Measurements from ENCODE around the gene LSM4.

LSM4 gene

GRCh38 chr19:18310118-18310909 lies 12.6 kb downstream of the LSM4 start:
- DNase-seq = no peak

DNA sequence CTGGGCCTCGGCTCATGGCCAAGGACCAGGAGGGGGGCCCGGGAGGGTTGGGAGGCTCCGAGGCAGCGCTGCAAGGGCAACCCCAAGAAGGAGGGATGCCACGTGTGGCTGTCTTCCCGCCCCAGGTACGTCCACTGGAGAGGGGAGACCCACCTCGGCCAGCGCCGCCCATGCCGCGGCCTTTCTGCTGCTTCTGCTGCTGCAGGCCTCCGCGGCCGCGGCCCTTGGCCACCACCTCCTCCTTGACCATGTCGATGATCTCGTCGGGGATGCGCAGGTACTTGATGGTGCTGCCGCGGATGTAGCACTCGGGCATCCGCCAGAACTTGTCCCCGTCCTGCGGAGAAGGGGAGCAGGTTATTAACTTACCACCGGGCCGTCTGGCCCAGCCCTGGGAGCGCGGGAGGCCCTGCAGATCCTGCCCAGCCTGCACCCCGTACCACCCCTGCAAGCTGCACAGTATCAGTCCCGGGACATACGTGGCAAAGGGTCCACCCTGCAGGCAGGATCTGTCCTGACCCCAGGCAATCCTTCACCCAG lies 13.3 kb downstream of the LSM4 start:
- DNase-seq = no peak

GRCh38 chr19:18308948-18309325 lies 13.9 kb downstream of the LSM4 start:
- no peak for DNase-seq

DNA sequence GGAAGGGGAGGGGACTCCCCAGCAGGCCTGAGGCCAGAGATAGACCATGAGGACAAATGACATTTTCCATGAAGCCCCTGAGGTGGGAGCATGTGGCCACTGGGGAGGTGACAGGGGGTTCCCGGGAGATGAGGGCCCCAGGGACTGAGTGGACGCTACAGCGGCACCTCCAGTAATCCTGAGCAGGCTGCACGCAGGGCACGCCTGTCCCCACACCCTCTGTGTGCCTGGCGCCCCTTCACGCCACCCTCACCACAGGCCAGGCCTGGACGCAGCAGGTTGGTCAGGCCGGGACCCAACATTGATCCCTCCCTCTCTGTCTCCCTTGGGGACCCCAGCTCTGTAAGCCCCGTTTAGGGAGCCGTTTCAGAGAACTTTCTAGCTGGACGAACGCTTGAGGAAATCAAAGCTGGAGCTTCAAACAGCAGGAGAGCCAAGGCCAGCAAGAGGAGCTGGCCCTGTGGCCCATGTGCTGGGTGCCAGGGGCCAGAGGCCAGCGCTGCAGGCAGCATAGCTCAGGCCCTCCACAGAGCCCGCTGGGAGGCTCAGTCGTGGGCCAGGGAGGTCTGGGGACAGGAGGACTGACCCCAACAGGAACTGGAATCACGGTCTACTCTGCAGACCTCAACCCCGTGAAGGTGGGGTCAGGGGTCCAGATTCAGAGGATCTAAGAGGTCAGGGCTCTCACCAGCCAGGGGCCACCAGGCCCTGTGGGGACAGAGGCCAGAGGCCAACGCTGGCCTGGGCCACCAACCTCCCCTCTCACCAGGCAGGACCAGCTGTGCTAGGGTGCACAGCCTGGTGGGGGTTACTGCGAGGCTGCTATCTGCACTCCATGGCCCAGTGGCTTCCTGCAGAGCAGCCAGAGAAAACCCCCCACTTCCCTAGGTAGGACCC lies 14.6 kb downstream of the LSM4 start:
- DNase-seq = no peak

- DNase-seq = no peak
Measured at GRCh38 chr19:18307271-18307681, 15.6 kb downstream of the LSM4 start.

- DNase-seq = no peak
Measured at GRCh38 chr19:18306888-18307260, 16.0 kb downstream of the LSM4 start.

GRCh38 chr19:18306209-18306887 lies 16.5 kb downstream of the LSM4 start:
- no peak for DNase-seq

DNA sequence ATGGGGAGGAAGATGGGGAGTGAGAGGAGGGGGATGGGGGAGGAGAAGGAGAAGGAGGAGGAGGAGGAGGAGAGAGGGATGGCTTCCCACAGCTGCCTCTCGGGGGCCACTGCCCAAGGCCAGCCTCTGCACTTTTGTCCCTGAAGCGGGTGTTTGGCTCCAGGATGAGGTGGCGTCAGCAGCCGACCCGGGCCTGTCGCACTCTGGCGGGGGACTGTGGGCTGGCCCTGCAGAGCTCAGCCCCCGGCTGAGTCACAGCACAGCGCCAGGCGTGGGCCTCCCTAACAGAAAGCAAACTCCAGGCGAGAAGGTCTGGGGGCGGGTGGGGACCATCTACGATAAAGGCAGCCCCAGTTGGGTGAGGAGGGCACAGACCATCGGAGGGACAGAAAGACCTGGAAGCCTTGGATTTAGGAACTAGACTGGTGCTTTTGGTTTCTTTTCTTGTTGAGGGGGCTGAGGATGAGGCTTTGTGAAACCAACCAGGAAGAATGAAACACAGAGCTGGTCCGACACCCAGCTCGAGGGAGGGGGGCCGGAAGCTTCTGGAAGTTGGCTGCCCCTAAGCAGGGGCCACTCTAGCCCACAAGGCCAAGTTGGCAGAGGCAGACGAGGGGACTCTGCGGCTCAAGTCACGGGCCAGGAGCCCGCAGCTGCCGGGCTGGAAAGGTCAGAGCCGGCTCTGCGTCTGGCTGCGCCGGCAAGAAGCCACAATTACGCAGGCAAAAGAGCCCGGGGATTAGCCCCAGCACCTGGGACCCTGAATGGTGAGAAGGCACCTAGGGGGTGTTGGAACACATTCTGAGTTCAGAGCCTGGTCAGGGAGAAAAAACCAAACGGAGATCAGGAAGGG lies 18.2 kb downstream of the LSM4 start:
- peak; percentile 64 for DNase-seq

DNA sequence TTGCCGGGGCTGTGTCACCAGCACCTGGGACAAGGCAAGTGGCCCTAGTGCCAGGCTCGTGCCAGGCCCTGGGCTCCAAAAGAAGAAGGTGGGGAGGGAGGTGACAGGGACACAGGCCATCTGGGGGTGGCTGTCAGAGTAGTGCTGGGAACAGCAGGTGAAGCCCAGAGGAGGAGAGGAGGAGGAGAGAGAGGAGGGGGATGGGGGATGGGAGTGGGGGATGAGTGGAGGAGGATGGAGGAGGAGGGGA lies 18.7 kb downstream of the LSM4 start:
- DNase-seq = peak; percentile 64

DNA sequence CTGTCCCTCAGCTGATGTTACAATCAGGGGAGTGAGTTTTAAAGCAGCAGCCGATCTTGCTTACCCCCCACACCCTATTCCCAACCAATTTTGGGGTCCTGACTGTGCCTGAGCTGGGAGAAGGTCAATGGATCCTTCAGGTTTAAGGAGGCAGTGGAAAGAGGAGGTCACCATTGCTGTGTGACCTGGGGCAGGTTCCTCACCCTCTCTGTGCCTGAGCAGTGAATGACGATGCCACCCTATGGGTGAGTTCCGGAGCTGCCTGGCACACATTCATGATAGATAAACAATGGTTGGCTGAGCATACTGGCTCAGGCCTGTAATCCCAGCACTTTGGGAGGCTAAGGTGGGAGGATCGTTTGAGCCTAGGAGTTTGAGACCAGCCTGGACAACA lies 21.2 kb downstream of the LSM4 start:
- no peak for DNase-seq

DNA sequence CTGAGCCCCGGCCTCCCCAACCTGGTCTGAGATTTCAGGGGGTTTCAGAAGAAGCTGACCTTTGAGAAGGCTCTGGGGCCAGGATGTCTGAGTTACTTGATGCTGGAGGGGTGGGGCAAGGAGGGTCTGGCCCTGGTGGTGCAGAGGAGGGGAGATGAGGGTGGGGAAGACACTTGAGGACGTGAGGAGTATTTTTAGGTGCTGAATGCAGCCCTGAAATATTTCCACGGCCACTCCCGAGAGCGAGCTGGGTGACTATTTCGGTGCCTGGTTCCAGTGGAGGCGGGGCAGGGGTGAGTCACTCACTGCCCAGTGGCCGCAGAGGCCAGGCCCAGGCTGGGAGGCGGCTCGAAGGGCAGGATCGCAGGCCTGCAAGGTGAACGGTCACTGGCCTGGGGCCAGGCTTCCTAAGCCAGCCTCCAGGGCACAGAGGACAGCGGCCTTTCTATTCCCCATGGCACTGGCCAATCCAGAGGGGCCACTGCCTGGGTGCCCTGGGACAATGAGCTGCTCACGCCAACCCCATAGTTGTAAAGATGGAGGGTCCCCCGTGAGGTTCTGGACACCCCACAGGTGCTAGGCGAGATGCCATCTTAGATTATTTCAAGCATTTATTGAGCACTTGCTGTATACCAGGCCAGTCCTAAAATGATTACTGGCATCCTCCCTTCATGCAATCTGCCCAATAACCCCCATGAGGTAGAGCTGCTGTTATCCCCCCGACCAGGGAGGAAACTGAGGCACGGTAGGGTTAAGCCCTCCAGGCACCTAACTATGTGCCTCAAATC lies 21.8 kb downstream of the LSM4 start:
- no peak for DNase-seq

GRCh38 chr19:18299654-18300053 lies 23.2 kb downstream of the LSM4 start:
- no peak for DNase-seq

DNA sequence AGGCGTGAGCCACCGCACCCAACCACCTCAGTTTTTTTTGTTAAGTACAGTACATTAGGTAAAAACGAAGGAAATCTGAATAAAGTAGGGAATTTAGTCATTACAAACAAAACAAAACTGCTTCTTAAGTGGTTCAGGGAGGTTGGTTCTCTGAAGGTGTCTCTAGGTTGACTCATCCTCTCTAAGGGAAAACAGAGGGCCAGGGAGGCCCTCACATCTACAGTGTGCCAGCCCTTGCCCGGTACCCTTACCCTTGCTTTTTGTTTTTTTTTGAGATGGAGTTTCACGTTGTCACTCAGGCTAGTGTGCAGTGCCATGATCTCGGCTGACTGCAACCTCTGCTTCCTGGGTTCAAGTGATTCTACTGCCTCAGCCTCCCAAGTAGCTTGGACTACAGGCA lies 24.3 kb downstream of the LSM4 start:
- no peak for DNase-seq

DNA sequence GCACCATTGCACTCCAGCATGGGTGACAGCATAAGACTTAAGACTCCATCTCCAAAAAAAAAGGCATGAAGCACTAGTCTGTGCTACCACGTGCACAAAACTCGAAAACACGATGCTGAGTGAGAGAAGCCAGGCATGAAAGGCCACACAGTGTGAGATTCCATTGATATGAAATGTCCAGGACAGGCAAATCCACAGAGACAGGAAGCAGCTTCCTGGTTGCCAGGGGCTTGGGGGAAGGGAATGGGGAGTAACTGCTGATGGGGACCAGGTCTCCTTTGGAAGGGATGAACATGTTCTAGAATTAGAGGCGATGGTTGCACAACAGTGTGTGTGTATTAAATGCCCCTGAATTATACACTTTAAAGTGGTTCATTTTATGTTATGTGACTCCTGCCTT lies 25.6 kb downstream of the LSM4 start:
- DNase-seq = no peak

DNA sequence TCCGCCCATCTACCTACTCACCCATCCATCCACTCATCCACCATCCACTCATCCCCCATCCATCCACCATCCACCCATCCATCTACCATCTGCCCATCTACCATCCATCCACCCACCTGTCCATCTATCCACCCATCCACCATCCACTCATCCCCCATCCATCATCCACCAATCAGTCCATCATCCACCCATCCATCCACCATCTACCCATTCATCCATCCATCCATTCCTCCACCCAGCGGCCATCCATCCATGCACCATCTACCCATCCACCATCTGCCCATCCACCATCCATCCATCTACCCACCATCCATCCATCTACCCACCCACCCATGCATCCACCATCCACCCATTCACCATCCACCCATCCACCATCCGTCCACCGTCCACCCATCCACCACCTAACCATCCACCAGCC lies 27.8 kb downstream of the LSM4 start:
- DNase-seq = no peak

DNA sequence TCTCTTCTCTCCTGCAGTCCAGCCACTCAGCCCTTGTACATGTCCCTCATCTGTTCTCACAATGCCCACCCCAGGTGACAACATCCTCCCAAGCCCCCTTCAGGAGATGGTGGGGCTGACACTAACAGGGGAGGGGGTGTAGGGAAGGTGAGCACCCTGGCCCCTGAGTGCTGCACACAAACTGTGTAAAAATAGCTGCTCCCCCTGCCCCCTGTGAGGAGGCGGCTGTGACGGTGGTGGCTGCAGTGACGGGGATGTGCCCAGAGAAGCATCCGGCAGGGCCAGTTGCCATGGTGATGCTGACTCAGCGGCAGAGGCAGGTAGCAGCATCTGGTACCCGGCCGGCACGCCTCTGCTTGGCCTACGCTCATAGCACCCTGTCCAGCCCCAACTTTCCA lies 28.4 kb downstream of the LSM4 start:
- DNase-seq = peak; percentile 42

- DNase-seq = no peak
Measured at GRCh38 chr19:18293642-18294466, 29.0 kb downstream of the LSM4 start.

- DNase-seq = peak; percentile 58
Measured at GRCh38 chr19:18292810-18293641, 29.9 kb downstream of the LSM4 start.

- peak; percentile 58 for DNase-seq
Measured at GRCh38 chr19:18292462-18292809, 30.4 kb downstream of the LSM4 start.

Measured in NCI-H2227 treated with DMSO at 0.1 percent for 48 hours (cell line).